Stimulated activated CD8-positive, alpha-beta memory T cell treated with anti-CD3 and anti-CD28 coated beads, Interleukin-12 subunit alpha, Interleukin-12 subunit beta, amount 100 ng/mL, for 1 hour (primary cell): Measurements from ENCODE around the gene ADCY7.

ENCODE experiments used
- DNase-seq: peaks from one replicate; pipeline ENCODE4 v3.0.0-alpha.2; 2020; ENCODE audit warnings: low read depth

ADCY7 gene

GRCh38 chr16:50267651-50268050 lies 1.3 kb downstream of the ADCY7 start:
- DNase-seq = no peak

DNA sequence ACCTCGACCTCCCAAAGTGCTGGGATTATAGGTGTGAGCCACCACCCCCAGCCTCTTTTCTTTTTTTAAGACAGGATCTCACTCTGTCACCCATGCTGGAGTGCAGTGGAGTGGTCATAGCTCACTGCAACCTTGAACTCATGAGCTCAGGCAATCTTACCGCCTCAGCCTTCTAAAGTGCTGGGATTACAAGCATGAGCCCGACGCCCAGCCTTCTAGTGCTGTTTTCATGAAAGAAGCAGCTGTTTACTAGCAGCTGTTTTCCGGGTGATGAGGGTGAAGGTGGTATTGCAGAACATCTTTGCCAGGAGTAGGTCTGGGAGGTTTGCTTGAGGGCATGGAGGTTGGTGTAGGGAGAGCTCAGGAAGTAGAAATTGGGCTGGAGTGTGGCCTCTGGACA lies 2.0 kb downstream of the ADCY7 start:
- DNase-seq = no peak

DNA sequence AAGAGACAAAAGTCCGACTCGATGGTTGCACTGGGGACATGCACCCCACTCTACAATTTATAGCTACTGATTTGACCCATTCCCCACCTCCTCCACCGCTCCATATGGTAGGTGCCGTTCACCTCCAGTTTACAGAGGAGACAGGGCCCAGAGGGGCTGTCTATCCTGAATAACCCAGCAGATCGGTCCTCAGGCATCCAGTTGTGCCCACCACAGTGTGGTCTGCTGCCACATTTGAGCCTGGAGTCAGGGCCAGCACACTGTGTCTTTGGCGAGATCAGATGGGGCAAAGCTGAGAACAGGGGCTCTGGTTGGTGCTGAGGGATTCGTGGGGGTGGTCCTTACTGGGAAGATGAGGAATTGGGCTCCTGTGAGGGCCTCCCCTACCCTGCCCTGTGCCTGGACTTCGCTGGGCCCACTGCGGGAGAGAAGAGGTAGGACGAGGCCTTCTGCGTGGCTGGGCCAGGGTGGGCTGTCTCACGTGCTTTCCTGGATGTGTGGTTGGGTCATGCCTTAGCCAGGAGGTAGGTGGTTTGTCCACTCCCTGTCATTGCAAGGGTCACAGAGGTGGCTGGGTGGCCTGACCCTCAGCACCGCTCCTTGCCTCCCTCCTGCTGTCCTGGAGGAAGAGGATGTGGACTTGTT lies 2.8 kb downstream of the ADCY7 start:
- no peak for DNase-seq

DNA sequence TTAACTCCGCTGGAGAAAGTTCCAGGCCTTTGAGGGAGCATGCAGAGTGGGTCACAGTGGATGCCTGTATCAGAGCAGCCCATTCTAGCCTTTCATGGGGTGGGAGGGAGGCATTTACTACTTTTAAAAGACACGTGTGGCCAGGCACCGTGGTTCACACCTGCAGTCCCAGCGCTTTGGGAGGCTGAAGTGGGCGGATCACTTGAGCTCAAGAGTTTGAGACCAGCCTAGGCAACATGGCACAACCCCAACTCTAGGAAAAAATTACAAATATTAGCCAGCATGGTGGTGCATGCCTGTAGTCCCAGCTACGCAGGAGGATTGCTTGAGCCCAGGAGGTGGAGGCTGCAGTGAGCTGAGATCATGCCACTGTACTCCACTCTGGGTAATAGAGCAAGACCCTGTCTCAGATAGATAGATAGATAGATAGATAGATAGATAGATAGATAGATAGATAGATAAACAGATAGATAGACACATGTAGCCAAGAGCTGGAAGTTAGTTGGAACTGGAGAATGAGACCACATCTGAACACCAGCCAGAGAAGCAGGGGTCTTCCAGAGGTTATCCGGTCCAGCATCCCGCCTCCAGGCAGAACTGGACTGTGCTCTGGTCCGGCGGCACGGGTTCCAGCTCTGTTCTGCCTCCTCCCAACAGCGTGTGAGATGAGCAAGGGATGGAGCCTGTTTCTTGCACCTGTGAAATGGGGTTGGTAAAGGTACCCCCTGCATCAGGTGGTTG lies 3.6 kb downstream of the ADCY7 start:
- DNase-seq = no peak

DNA sequence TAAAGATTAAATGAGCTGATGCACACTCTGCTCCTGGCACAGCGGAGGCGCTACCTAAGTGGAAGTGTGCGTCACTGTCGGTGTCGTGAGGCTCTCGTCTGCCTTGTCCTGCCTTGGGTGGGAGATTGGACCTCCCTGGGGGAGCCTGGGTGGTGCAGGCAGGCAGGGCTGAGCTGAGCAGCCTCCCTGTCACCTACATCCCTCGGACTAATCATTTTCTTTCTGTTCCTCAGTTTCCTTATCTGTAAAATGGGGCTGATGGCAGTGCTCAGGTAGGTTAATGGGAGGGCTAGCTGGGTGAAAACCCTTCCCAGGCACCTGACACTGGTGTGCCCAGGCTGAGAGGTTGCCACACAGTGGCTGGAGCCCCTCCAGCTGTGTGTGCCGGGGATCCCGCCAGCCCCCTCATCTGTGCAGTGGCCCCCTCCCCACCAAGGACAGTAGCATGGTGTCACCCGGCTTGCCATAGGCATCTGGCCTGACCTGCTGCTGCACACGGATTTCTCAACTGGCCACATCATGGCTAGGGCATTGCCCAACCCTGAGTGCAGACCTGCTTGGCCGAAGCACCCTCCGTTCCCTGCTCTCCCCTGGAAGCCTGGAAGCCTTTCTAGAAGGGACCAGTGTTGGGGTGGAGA lies 4.3 kb downstream of the ADCY7 start:
- DNase-seq = no peak

DNA sequence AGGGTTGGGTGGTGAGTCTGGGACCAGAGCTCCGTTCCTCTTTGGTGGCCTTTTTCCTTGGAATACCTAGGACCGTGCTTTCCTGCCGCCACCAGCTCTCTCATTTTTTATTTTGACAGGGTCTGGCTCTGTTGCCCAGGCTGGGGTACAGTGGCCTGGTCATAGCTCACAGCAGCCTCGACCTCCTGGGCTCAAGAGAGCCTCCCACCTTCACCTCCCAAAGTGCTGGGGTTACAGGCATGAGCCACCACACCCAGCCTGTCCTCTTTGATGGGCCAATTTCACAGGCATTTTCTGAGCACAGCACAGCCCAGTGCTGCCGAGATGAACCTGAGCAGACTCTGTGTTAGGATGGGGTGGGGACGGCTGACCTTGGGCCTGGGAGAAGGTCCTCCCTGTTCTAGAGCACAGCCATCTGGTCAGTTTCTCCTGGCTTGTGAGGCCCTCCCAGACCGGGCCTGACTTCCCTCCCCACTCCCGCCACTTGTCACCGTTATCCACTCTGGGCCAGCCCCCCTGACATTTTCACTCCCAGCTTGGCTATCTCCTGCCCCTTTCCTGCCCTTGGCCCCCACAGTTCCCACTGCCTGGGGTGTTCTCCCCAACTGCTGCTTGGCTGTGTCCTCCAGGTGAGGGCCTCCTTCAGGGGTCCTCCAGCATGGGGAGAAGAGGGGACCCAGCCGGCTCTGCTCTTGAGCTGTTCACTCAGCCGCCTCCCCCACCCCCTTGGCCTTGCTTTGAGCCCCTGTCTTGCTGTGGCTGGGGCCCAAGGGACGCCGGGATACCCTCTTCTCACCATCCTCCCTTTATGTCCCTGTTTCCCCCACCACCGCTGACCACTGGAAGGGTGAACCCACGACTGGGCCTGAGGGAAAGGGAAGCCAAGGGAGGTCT lies 5.0 kb downstream of the ADCY7 start:
- DNase-seq = no peak

GRCh38 chr16:50272111-50272571 lies 5.8 kb downstream of the ADCY7 start:
- DNase-seq = no peak

GRCh38 chr16:50272687-50273381 lies 6.5 kb downstream of the ADCY7 start:
- no peak for DNase-seq

DNA sequence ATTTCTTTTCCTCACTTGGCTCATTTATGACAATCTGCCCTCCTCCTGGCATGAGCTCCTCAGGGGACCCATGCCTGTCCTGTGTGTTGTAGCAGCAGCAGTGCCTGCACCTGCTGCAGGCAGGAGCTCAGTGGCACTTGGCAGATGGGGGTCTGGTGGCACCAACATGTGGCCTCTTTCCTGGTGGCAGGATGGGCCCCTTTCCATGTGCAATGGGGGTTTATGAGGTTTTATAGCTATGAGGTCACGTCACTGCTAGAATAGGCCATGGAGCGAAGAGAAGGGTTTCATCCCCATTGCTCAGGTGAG lies 7.0 kb downstream of the ADCY7 start:
- no peak for DNase-seq

- no peak for DNase-seq
These were observed 7.6 kb downstream of the ADCY7 start for GRCh38 chr16:50273888-50274325.

- peak; percentile 34 for DNase-seq
These were observed 8.2 kb downstream of the ADCY7 start for GRCh38 chr16:50274326-50275097.

- no peak for DNase-seq
These were observed 8.7 kb downstream of the ADCY7 start for GRCh38 chr16:50275098-50275415.

- DNase-seq = no peak
These were observed 9.3 kb downstream of the ADCY7 start for GRCh38 chr16:50275428-50276325.

DNA sequence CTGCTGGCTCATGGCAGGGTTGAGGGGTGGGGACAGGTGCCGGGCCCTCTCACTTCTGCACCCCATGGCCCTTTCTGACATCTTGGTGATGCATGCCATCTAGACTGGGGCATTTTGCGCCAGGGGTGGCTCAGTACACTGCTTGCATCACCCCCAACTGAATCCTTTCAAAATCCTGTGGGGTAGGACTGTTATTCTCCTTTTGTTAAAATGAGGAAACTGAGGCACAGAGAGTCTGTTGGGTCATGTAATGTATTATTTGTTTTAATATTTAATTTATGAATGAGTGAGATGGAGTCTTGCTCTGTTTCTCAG lies 9.9 kb downstream of the ADCY7 start:
- no peak for DNase-seq

DNA sequence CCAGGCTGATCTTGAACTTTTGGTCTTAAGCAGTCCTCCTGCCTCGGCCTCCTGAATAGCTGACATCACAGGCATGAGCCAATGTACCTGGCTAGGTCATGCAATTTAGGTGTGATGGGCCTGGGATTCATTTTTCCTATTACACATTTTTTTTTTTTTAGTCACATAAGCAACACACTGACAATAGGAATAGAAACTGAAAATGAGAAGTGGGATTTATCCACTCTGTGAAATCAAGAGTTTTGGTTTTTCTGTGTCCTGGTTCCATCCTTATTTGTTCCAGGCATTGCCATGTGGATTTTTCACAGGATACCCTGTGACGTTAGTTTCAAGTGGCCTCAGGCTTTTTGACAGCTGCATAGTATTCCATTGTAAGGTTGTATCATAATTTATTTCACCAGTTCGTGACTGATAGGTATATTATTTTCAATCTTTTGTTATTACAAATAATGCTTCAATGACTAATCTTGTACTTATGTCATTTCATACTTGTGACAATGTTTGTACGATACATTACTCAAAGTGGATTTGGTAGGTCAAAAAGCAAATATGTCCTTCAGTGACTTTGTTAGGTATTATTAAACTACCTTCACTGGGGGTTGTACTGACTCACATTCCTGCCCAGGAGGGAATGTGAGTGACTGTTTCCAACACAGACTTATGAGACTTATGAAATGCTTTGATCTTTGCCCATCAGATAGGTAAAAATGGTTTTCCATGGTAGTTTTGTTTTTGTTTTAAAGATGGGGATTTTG lies 10.6 kb downstream of the ADCY7 start:
- DNase-seq = no peak

- no peak for DNase-seq
These were observed 11.9 kb downstream of the ADCY7 start for GRCh38 chr16:50278251-50278650.

- DNase-seq = no peak
These were observed 13.1 kb downstream of the ADCY7 start for GRCh38 chr16:50279504-50279865.

DNA sequence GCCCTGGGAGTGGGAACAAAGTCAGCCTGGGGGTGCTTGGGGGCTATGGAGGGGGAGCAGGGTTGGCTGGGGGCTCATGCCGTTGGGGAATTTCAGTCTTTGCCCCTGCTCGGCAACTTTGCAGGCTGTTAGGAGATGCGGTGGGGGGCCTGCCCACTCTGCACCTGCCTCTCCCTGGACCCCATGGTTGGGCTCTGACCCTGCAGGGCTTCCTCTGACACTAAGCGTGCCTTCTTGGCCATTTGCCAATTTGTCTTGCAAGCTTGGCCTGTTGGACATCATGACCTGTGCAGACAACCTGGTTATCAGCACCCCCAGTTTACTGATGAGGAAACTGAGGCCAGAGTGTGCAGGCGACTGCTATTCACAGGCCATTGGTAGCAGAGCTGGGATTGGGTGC lies 14.6 kb downstream of the ADCY7 start:
- no peak for DNase-seq

- DNase-seq = no peak
These were observed 15.1 kb downstream of the ADCY7 start for GRCh38 chr16:50281391-50282009.
